DOHH2 (cell line): ENCODE results near the gene USP35.

Source experiments
- H3F3A ChIP-seq: fragments of 200-600 bp; sonication (generic), shearing (Covaris generic); 2 replicates; pipeline ENCODE4 v1.6.0; 2016; ENCODE audit warnings: antibody characterized with exemption, mild to moderate bottlenecking; ENCODE audit not compliant: control insufficient read depth, insufficient read depth
- H3K27ac ChIP-seq: fragments of 200-600 bp; sonication (generic); 2 replicates; pipeline ENCODE4 v1.5.1; 2014; ENCODE audit warnings: low read depth, mild to moderate bottlenecking, low read length, moderate library complexity
- H3K27me3 ChIP-seq: fragments of 200-600 bp; sonication (generic); 2 replicates; pipeline ENCODE4 v1.6.1; 2014; ENCODE audit warnings: mild to moderate bottlenecking, low read length, mixed read lengths; ENCODE audit not compliant: control insufficient read depth
- H3K36me3 ChIP-seq: fragments of 200-600 bp; sonication (generic); 2 replicates; pipeline ENCODE4 v1.6.1; 2014; ENCODE audit warnings: mild to moderate bottlenecking, low read length, moderate library complexity, mixed read lengths; ENCODE audit not compliant: control insufficient read depth
- H3K4me1 ChIP-seq: fragments of 200-600 bp; sonication (generic); 2 replicates; pipeline ENCODE4 v1.6.1; 2014; ENCODE audit warnings: mild to moderate bottlenecking, low read length, mixed read lengths; ENCODE audit not compliant: control insufficient read depth
- H3K4me2 ChIP-seq: fragments of 200-600 bp; sonication (generic); 2 replicates; pipeline ENCODE4 v1.6.0; 2014; ENCODE audit warnings: mild to moderate bottlenecking, low read length, moderate library complexity
- H3K4me3 ChIP-seq: fragments of 200-600 bp; sonication (generic); 2 replicates; pipeline ENCODE4 v1.5.1; 2014; ENCODE audit warnings: mild to moderate bottlenecking, low read length, mixed read lengths
- H3K79me2 ChIP-seq: fragments of 200-600 bp; sonication (generic); 2 replicates; pipeline ENCODE4 v1.6.1; 2014; ENCODE audit warnings: mild to moderate bottlenecking, low read length, mixed read lengths; ENCODE audit not compliant: control insufficient read depth
- H3K9me2 ChIP-seq: fragments of 200-600 bp; sonication (generic); replicated peaks from 2 replicates; pipeline ENCODE4 v1.6.1; 2014; ENCODE audit warnings: mild to moderate bottlenecking, low read length, mixed read lengths; ENCODE audit not compliant: control insufficient read depth
- H3K9me3 ChIP-seq: fragments of 200-600 bp; sonication (generic); 2 replicates; pipeline ENCODE4 v1.6.1; 2014; ENCODE audit warnings: antibody characterized with exemption, low read length, mixed read lengths; ENCODE audit not compliant: control insufficient read depth, insufficient read depth
- H4K20me1 ChIP-seq: fragments of 200-600 bp; sonication (generic); 2 replicates; pipeline ENCODE4 v1.6.0; 2014; ENCODE audit warnings: low read depth, mild to moderate bottlenecking, antibody characterized with exemption, low read length, moderate library complexity; ENCODE audit not compliant: control insufficient read depth, insufficient read depth
- EZH2phosphoT487 ChIP-seq: fragments of 200-600 bp; sonication (generic); IDR thresholded peaks from 2 replicates; pipeline ENCODE4 v1.6.1; 2017; ENCODE audit warnings: borderline replicate concordance, mild to moderate bottlenecking, antibody characterized with exemption, low read length, moderate library complexity, mixed read lengths
- TF ChIP-seq, protein P1 (sequence below): fragments of 200-600 bp; sonication (generic); IDR thresholded peaks from one replicate; pipeline ENCODE4 v1.5.1; 2014; ENCODE audit warnings: antibody characterized with exemption, mild to moderate bottlenecking, low read depth, low read length; ENCODE audit not compliant: poor library complexity, severe bottlenecking

The USP35 gene

DNA sequence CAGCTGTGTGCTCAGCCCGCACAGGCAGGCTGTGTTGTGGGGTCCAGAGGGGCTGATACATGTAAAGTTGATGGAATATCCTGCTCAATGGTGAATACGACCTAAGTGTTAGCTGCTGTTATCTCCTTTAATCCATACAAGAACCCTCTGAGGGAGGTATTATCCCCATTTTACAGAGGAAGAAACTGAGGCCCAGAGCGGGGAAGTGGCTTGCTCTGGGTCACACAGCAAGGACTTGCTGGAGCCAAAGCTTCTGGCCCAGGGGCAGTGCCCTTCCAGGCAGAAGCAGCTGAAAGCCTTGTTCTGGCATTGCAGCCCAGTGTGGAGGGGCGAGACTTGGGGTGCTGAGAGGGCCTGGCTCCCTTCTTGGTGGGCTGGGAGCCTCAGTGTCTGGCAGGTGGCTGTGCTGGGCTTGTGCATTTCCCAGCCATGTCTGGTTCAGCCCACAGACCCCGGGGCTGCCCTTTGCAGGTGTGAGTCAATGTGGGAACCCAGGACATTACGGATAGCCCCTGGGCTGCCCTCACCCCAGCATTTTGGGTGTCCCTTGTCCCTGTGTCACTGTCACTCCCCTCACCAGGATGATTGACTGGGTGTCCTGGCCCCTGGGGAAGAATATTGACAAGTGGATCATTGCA lies 10.4 kb downstream of the USP35 start:
- TF ChIP-seq, protein P1, sequence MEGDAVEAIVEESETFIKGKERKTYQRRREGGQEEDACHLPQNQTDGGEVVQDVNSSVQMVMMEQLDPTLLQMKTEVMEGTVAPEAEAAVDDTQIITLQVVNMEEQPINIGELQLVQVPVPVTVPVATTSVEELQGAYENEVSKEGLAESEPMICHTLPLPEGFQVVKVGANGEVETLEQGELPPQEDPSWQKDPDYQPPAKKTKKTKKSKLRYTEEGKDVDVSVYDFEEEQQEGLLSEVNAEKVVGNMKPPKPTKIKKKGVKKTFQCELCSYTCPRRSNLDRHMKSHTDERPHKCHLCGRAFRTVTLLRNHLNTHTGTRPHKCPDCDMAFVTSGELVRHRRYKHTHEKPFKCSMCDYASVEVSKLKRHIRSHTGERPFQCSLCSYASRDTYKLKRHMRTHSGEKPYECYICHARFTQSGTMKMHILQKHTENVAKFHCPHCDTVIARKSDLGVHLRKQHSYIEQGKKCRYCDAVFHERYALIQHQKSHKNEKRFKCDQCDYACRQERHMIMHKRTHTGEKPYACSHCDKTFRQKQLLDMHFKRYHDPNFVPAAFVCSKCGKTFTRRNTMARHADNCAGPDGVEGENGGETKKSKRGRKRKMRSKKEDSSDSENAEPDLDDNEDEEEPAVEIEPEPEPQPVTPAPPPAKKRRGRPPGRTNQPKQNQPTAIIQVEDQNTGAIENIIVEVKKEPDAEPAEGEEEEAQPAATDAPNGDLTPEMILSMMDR = no peak
- no peak for TF ChIP-seq EZH2phosphoT487
- H3K27ac ChIP-seq = no peak overlapping the region
- H3K4me3 ChIP-seq = no peak overlapping the region
- no peaks in the 10 kb centered on the region for H3K9me2 ChIP-seq
- no peaks in the 10 kb centered on the region for H3K9me3 ChIP-seq
- no peaks in the 10 kb centered on the region for H3K36me3 ChIP-seq
- H3K27me3 ChIP-seq = no peaks in the 10 kb centered on the region
- no peaks in the 10 kb centered on the region for H3F3A ChIP-seq
- H3K4me2 ChIP-seq = no peak overlapping the region
- H4K20me1 ChIP-seq = no peaks in the 10 kb centered on the region
- no peaks in the 10 kb centered on the region for H3K79me2 ChIP-seq
- H3K4me1 ChIP-seq = peaks cover 16% of the 10 kb centered on the region

DNA sequence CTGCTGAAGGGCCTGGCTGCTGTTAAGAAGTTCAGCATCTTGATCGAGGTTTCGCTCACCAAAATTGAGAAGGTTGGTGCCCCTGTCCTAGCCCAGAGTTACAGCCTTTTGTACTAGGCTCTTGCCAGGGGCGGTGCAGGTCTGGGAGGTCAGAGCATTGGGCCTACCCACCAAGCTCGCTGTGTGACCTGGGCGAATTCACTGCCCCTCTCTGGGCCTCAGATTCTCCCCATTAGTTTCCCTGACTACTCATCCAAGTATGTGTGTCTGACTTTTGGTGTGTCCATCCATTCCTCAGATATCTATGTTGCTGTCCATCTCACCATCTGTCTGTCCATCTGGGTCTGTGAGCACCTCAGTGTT lies 10.9 kb downstream of the USP35 start:
- no peaks in the 10 kb centered on the region for H3K9me3 ChIP-seq
- no peak overlapping the region for H3K4me2 ChIP-seq
- no peaks in the 10 kb centered on the region for H3K9me2 ChIP-seq
- no peaks in the 10 kb centered on the region for H3F3A ChIP-seq
- no peaks in the 10 kb centered on the region for H3K27me3 ChIP-seq
- no peak overlapping the region for H3K4me3 ChIP-seq
- H3K27ac ChIP-seq = no peak overlapping the region
- peaks cover 16% of the 10 kb centered on the region for H3K4me1 ChIP-seq
- H3K79me2 ChIP-seq = no peaks in the 10 kb centered on the region
- TF ChIP-seq, protein P1 = no peak
- TF ChIP-seq EZH2phosphoT487 = no peak
- H4K20me1 ChIP-seq = no peaks in the 10 kb centered on the region
- no peaks in the 10 kb centered on the region for H3K36me3 ChIP-seq

DNA sequence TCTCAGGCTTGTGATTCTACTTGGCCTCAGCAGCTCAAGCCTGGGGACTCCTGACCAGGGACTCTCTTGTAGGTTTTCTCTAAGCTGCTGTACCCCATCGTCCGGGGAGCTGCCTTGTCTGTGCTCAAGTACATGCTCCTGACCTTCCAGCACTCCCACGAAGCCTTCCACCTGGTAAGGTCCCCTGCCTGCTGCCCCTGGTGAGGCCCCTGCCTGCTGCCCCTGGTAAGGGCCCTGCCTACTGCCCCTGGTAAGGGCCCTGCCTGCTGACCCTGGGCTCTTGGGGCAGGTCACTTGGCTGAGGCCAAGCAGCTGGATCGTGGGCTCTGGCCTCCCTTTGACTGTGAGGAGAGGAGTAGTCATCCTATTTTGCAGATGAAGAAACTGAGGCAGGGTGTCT lies 11.3 kb downstream of the USP35 start:
- Histone ChIP-seq H3K4me3 (no peak overlapping the region), H3K9me3 (no peaks in the 10 kb centered on the region), H3K4me2 (no peak overlapping the region), H3K9me2 (no peaks in the 10 kb centered on the region), H3K4me1 (peaks cover 16% of the 10 kb centered on the region), H3K36me3 (no peaks in the 10 kb centered on the region), H3F3A (no peaks in the 10 kb centered on the region), H3K79me2 (no peaks in the 10 kb centered on the region), H4K20me1 (no peaks in the 10 kb centered on the region), H3K27me3 (no peaks in the 10 kb centered on the region), H3K27ac (no peak overlapping the region)
- TF ChIP-seq EZH2phosphoT487 = no peak
- TF ChIP-seq, protein P1 = no peak

DNA sequence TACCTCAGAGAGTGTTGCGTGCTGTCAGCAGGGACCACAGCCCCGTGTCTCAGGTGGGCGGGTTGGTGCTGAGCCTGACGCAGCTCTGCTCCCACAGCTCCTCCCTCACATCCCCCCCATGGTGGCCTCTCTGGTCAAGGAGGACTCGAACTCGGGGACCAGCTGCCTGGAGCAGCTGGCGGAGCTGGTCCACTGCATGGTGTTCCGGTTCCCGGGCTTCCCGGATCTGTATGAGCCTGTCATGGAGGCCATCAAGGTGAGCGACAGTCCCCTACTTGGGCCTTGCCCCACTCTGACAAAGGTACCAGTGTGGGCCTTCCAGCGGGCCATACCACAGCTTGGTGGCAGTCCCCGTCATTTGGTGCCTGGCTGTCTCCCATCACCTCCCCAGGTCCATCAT lies 11.8 kb downstream of the USP35 start:
- Histone ChIP-seq H3K36me3 (no peaks in the 10 kb centered on the region), H3K27ac (no peak overlapping the region), H4K20me1 (no peaks in the 10 kb centered on the region), H3K4me2 (no peak overlapping the region), H3K4me3 (no peak overlapping the region), H3K9me3 (no peaks in the 10 kb centered on the region), H3F3A (no peaks in the 10 kb centered on the region), H3K27me3 (no peaks in the 10 kb centered on the region), H3K9me2 (no peaks in the 10 kb centered on the region), H3K79me2 (no peaks in the 10 kb centered on the region), H3K4me1 (peaks cover 16% of the 10 kb centered on the region)
- TF ChIP-seq, protein P1 = no peak
- TF ChIP-seq EZH2phosphoT487 = no peak
